ENCODE measurements around the gene PARVB.
A peak's percentile ranks its signal among the peaks of the same experiment; 100 is the strongest.

The PARVB gene

GRCh38 chr22:44154436-44154942 is 130.4 kb downstream of the PARVB start:
- H3K4me3 ChIP-seq (ENCODE audit: low read depth, low read length), result no peak overlapping the region
- TF ChIP-seq CTCF (IDR thresholded peaks at IDR 0.05; ENCODE audit: insufficient read depth, low read depth, low read length, missing control alignments), result no peak
- peak; percentile 26 for DNase-seq (ENCODE audit: low read depth)

GRCh38 chr22:44155115-44155514 is 131.0 kb downstream of the PARVB start:
- no peak overlapping the region for H3K4me3 ChIP-seq (ENCODE audit: low read depth, low read length)
- no peak for TF ChIP-seq CTCF (IDR thresholded peaks at IDR 0.05; ENCODE audit: insufficient read depth, low read depth, low read length, missing control alignments)
- DNase-seq (ENCODE audit: low read depth), result no peak

GRCh38 chr22:44157916-44158618 is 134.0 kb downstream of the PARVB start:
- DNase-seq (ENCODE audit: low read depth), result no peak
- no peak for TF ChIP-seq CTCF (IDR thresholded peaks at IDR 0.05; ENCODE audit: insufficient read depth, low read depth, low read length, missing control alignments)
- H3K4me3 ChIP-seq (ENCODE audit: low read depth, low read length), result no peak overlapping the region

GRCh38 chr22:44158816-44159215 is 134.7 kb downstream of the PARVB start:
- no peak for DNase-seq (ENCODE audit: low read depth)
- no peak overlapping the region for H3K4me3 ChIP-seq (ENCODE audit: low read depth, low read length)
- no peak for TF ChIP-seq CTCF (IDR thresholded peaks at IDR 0.05; ENCODE audit: insufficient read depth, low read depth, low read length, missing control alignments)

GRCh38 chr22:44159221-44159620 is 135.1 kb downstream of the PARVB start:
- DNase-seq (ENCODE audit: low read depth), result no peak
- no peak overlapping the region for H3K4me3 ChIP-seq (ENCODE audit: low read depth, low read length)
- no peak for TF ChIP-seq CTCF (IDR thresholded peaks at IDR 0.05; ENCODE audit: insufficient read depth, low read depth, low read length, missing control alignments)

- DNase-seq (ENCODE audit: low read depth), result no peak
- H3K4me3 ChIP-seq (ENCODE audit: low read depth, low read length), result no peak overlapping the region
- no peak for TF ChIP-seq CTCF (IDR thresholded peaks at IDR 0.05; ENCODE audit: insufficient read depth, low read depth, low read length, missing control alignments)
Measured at GRCh38 chr22:44159811-44160210, 135.7 kb downstream of the PARVB start.

- H3K4me3 ChIP-seq (ENCODE audit: low read depth, low read length), result no peak overlapping the region
- no peak for DNase-seq (ENCODE audit: low read depth)
- no peak for TF ChIP-seq CTCF (IDR thresholded peaks at IDR 0.05; ENCODE audit: insufficient read depth, low read depth, low read length, missing control alignments)
Measured at GRCh38 chr22:44160421-44160820, 136.3 kb downstream of the PARVB start.

Measured in GM12865 (cell line).